HCT116 (cell line): ENCODE results near the gene MARCHF2. TPM values are rescaled to one million over a fixed set of nuclear protein-coding genes. Genes with fewer than 3 reads are reported as not detected.

ENCODE experiments used
- ATAC-seq: fragments of 200-7000 bp; cut with Tn5 transposase; 2 replicates; pipeline ENCODE4 v1.9.1; 2020; ENCODE audit warnings: mild to moderate bottlenecking, moderate library complexity
- BruUV-seq: library from RNA; stranded (reverse); fragments of 400-500 nt; replicated peaks from 2 replicates; lab custom pipeline; 2021; lab: Mats Ljungman, UMichigan
- CTCF ChIA-PET: fragments of 300-600 bp; sonication (Branson Sonifier 250); formaldehyde crosslinking; loops from one replicate; lab custom pipeline; 2021; ENCODE audit warnings: antibody characterized with exemption; lab: Charles Lee
- POLR2A ChIA-PET: fragments of 300-600, 350-600 bp; sonication (Branson Sonifier 250); formaldehyde crosslinking; loops from one replicate; lab custom pipeline; 2021; ENCODE audit warnings: antibody characterized with exemption; lab: Charles Lee
- RAD21 ChIA-PET, 2 experiments: fragments of 300-600 bp; sonication (Branson Sonifier 250); formaldehyde crosslinking; loops; one replicate each; lab custom pipeline; 2023; ENCODE audit warnings: low total read pairs in 2 of 2; ENCODE audit not compliant: uncharacterized antibody in 2 of 2, unreplicated experiment in 2 of 2, low non-redundant PET in 1 of 2; lab: Charles Lee
- DNase-seq: peaks from one replicate; pipeline ENCODE4 v3.0.0-alpha.2; 2010; ENCODE audit warnings: low read depth, low spot score
- H2AFZ ChIP-seq: fragments of 200-600 bp; shearing (Covaris generic), sonication (generic); 2 replicates; pipeline ENCODE4 v1.6.1; 2017; ENCODE audit warnings: low read depth, mixed run types, mixed read lengths, antibody characterized with exemption, low read length; ENCODE audit not compliant: poor library complexity, severe bottlenecking
- H3K27ac ChIP-seq: 2 replicates; pipeline ENCODE4 v1.5.1; 2012; ENCODE audit warnings: low read depth, low read length
- H3K27me3 ChIP-seq: fragments of 200-600 bp; sonication (generic); 2 replicates; pipeline ENCODE4 v1.6.1; 2016; ENCODE audit warnings: mixed run types, low read length, mixed read lengths; ENCODE audit not compliant: insufficient read depth
- H3K36me3 ChIP-seq, 2 experiments: fragments of 200-500 bp in 1 of 2; fragments of 200-600 bp in 1 of 2; sonication (Bioruptor generic) in 1 of 2; sonication (generic) in 1 of 2; 2 replicates each; pipeline versions ENCODE4 v1.5.1 to v1.6.1; 2014 to 2016; ENCODE audit warnings: low read length in 2 of 2, inconsistent platforms in 1 of 2, mixed read lengths in 1 of 2, mixed run types in 1 of 2; ENCODE audit not compliant: insufficient read depth in 2 of 2, control insufficient read depth in 1 of 2
- H3K4me1 ChIP-seq, 2 experiments: fragments of 200-600 bp in 1 of 2; sonication (generic) in 1 of 2; 2 replicates each; pipeline versions ENCODE4 v1.5.1 to v1.6.1; 2012 to 2017; ENCODE audit warnings: low read length in 2 of 2, inconsistent platforms in 1 of 2, mild to moderate bottlenecking in 1 of 2, mixed read lengths in 1 of 2, mixed run types in 1 of 2, moderate library complexity in 1 of 2; ENCODE audit not compliant: insufficient read depth in 2 of 2, control insufficient read depth in 1 of 2
- H3K4me2 ChIP-seq: fragments of 200-600 bp; sonication (generic); 2 replicates; pipeline ENCODE4 v1.6.1; 2017; ENCODE audit warnings: mixed run types, low read length, mixed read lengths
- H3K4me3 ChIP-seq, 2 experiments: fragments of 200-600 bp in 1 of 2; sonication (generic) in 1 of 2; replicated peaks in 1 of 2; 2 replicates each; pipeline ENCODE4 v1.5.1; 2011 to 2016; ENCODE audit warnings: low read length in 2 of 2, control low read depth in 1 of 2, low read depth in 1 of 2, mild to moderate bottlenecking in 1 of 2, mixed read lengths in 1 of 2, mixed run types in 1 of 2
- H3K79me2 ChIP-seq: fragments of 200-600 bp; sonication (generic); 2 replicates; pipeline ENCODE4 v1.6.1; 2017; ENCODE audit warnings: mild to moderate bottlenecking, mixed run types, low read length, moderate library complexity, mixed read lengths; ENCODE audit not compliant: insufficient read depth
- H3K9ac ChIP-seq: fragments of 200-600 bp; sonication (generic); 2 replicates; pipeline ENCODE4 v1.6.1; 2016; ENCODE audit warnings: low read length, mixed read lengths
- H3K9me2 ChIP-seq: fragments of 200-600 bp; sonication (generic), shearing (Covaris generic); 2 replicates; pipeline ENCODE4 v1.6.1; 2017; ENCODE audit warnings: mixed run types, mild to moderate bottlenecking, moderate library complexity; ENCODE audit not compliant: insufficient read depth
- H3K9me3 ChIP-seq, 2 experiments: fragments of 200-500 bp in 1 of 2; fragments of 200-600 bp in 1 of 2; sonication (Bioruptor generic) in 1 of 2; sonication (generic) in 1 of 2; 2 replicates each; pipeline ENCODE4 v1.6.1; 2014 to 2017; ENCODE audit warnings: low read length in 2 of 2, mixed read lengths in 2 of 2, inconsistent platforms in 1 of 2, low read depth in 1 of 2, mild to moderate bottlenecking in 1 of 2, mixed run types in 1 of 2, moderate library complexity in 1 of 2; ENCODE audit not compliant: control insufficient read depth in 1 of 2, insufficient read depth in 1 of 2
- H4K20me1 ChIP-seq: fragments of 200-600 bp; sonication (generic), shearing (Covaris generic); 2 replicates; pipeline ENCODE4 v1.6.1; 2017; ENCODE audit warnings: mixed run types, mild to moderate bottlenecking, moderate library complexity; ENCODE audit not compliant: insufficient read depth
- CBX3 ChIP-seq: IDR thresholded peaks from 2 replicates; pipeline ENCODE4 v1.6.1; 2012; ENCODE audit warnings: low read depth
- ELF1 ChIP-seq: IDR thresholded peaks from 2 replicates; pipeline ENCODE4 v1.6.1; 2012; ENCODE audit warnings: low read depth, borderline replicate concordance
- EZH2 ChIP-seq: fragments of 200-600 bp; sonication (generic); IDR thresholded peaks from 2 replicates; pipeline ENCODE4 v1.6.1; 2017; ENCODE audit warnings: antibody characterized with exemption, mixed run types
- JUND ChIP-seq: IDR thresholded peaks from 2 replicates; pipeline ENCODE4 v1.6.1; 2012
- POLR2A ChIP-seq: IDR thresholded peaks from 2 replicates; pipeline ENCODE4 v1.7.0; 2011; ENCODE audit warnings: borderline replicate concordance; ENCODE audit not compliant: insufficient read depth, insufficient read length; ENCODE audit errors: extremely low read depth
- RAD21 ChIP-seq: IDR thresholded peaks from 2 replicates; pipeline ENCODE4 v1.6.1; 2012; ENCODE audit warnings: low read depth, mild to moderate bottlenecking
- SP1 ChIP-seq: IDR thresholded peaks from 2 replicates; pipeline ENCODE4 v1.6.1; 2012; ENCODE audit warnings: low read depth
- SRF ChIP-seq: IDR thresholded peaks from 2 replicates; pipeline ENCODE4 v1.6.1; 2012; ENCODE audit warnings: low read depth
- YY1 ChIP-seq: IDR thresholded peaks from 2 replicates; pipeline ENCODE4 v1.6.1; 2011; ENCODE audit warnings: low read length, low read depth, moderate library complexity, mild to moderate bottlenecking; ENCODE audit not compliant: insufficient replicate concordance; ENCODE audit errors: extremely low read depth
- ZFX ChIP-seq: fragments of 450-650 bp; IDR thresholded peaks from 2 replicates; pipeline ENCODE4 v1.6.1; 2017
- intact Hi-C: fragments of 100-400 bp; cut with micrococcal nuclease; formaldehyde crosslinking; loops from 2 replicates; pipeline ENCODE4 v1.10.0; 2022
- total RNA-seq: library from RNA; stranded (reverse); gene quantifications from one replicate; pipeline ENCODE4 v1.2.1, GENCODE V29; 2021; ENCODE audit not compliant: unreplicated experiment
- TF ChIP-seq, protein P1 (sequence below): IDR thresholded peaks from 2 replicates; pipeline ENCODE4 v1.6.1; 2012
- TF ChIP-seq, protein P2 (sequence below), 3 experiments: fragments of 200-600 bp in 1 of 3; sonication (generic) in 1 of 3; IDR thresholded peaks in 2 of 3; conservative IDR thresholded peaks in 1 of 3; 2 replicates each; pipeline ENCODE4 v1.5.1; 2012 to 2017; ENCODE audit warnings: low read depth in 2 of 3, low read length in 2 of 3, antibody characterized with exemption in 1 of 3, borderline replicate concordance in 1 of 3, control low read depth in 1 of 3, mild to moderate bottlenecking in 1 of 3, mixed read lengths in 1 of 3, mixed run types in 1 of 3, moderate library complexity in 1 of 3; ENCODE audit not compliant: insufficient read depth in 1 of 3

MARCHF2 gene
- total RNA-seq, 1 experiment from 2014 or later, result 22.5 TPM

GRCh38 chr19:8466018-8466417 lies 52.9 kb downstream of the MARCHF2 start:
- no peak for TF ChIP-seq ZFX
- TF ChIP-seq CBX3, result no peak
- TF ChIP-seq, protein P1, sequence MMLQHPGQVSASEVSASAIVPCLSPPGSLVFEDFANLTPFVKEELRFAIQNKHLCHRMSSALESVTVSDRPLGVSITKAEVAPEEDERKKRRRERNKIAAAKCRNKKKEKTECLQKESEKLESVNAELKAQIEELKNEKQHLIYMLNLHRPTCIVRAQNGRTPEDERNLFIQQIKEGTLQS, result no peak
- no peak for TF ChIP-seq RAD21
- no peak for TF ChIP-seq JUND
- TF ChIP-seq SRF, result no peak
- no peak for TF ChIP-seq POLR2A
- TF ChIP-seq, protein P2, sequence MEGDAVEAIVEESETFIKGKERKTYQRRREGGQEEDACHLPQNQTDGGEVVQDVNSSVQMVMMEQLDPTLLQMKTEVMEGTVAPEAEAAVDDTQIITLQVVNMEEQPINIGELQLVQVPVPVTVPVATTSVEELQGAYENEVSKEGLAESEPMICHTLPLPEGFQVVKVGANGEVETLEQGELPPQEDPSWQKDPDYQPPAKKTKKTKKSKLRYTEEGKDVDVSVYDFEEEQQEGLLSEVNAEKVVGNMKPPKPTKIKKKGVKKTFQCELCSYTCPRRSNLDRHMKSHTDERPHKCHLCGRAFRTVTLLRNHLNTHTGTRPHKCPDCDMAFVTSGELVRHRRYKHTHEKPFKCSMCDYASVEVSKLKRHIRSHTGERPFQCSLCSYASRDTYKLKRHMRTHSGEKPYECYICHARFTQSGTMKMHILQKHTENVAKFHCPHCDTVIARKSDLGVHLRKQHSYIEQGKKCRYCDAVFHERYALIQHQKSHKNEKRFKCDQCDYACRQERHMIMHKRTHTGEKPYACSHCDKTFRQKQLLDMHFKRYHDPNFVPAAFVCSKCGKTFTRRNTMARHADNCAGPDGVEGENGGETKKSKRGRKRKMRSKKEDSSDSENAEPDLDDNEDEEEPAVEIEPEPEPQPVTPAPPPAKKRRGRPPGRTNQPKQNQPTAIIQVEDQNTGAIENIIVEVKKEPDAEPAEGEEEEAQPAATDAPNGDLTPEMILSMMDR (IDR thresholded peaks at IDR 0.05 in 2 of 3, conservative IDR thresholded peaks at IDR 0.05 in 1 of 3; ENCODE audit: borderline replicate concordance in 1 of 3, insufficient read depth in 1 of 3, low read depth in 2 of 3, low read length in 2 of 3), result no peak
- TF ChIP-seq YY1, result no peak
- no peak for TF ChIP-seq SP1
- TF ChIP-seq ELF1, result no peak
- TF ChIP-seq EZH2, result no peak

More at GRCh38 chr19:8466018-8466417, 52.9 kb downstream of the MARCHF2 start:
- Histone ChIP-seq H3K9me2 (no peaks in the 10 kb centered on the region), H3K36me3 (peaks cover 63 to 83% of the 10 kb centered on the region in 2 experiments), H3K27ac (no peak overlapping the region), H3K9me3 (no peaks in the 10 kb centered on the region), H3K9ac (no peak overlapping the region), H4K20me1 (peaks cover 34% of the 10 kb centered on the region; the same call in 1 of the 2 replicates), H3K4me3 (no peak overlapping the region), H3K79me2 (peaks cover 99% of the 10 kb centered on the region), H3K27me3 (no peaks in the 10 kb centered on the region), H2AFZ (no peak overlapping the region), H3K4me2 (no peak overlapping the region), H3K4me1 (no peaks in the 10 kb centered on the region)
- intact Hi-C loops, result no loop called here
- CTCF ChIA-PET, result no interaction called here
- ATAC-seq (no peak), DNase-seq (no peak)
- POLR2A ChIA-PET, result interaction anchor here (0.6 kb wide), 1 partner anchor 40 kb away, joined by 3 read pairs; no protein-coding TSS in a partner anchor
- BruUV-seq, result no TSS peak
- RAD21 ChIA-PET, result no interaction called here
